Left forelimb (tissue), 1 donor: Measurements from ENCODE around the gene NFIA.

ENCODE experiments used
- DNase-seq: peaks from one replicate; pipeline ENCODE4 v3.0.0-alpha.2; 2018; ENCODE audit warnings: low spot score

The NFIA gene

GRCh38 chr1:61397935-61398334 lies 315.6 kb downstream of the NFIA start:
- DNase-seq = no peak

DNA sequence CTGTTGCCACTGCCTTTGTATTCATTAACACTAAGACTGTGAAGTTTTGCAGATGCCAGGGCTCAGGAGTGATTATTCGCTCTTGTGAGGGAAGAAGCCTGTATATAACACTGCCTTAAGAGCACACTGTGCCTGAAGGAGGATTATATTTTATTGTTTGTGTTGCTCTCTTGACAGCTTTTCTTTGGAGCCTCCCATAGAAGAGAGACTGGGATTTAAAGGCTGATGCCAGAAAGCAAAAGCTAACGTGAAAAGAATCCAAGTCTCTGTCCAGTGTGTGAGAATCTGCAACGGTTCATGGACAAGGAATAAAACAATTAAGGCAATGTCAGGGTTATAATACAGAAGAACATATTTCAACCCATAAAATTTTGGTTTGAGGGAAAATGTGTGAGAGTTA lies 316.8 kb downstream of the NFIA start:
- DNase-seq = no peak

DNA sequence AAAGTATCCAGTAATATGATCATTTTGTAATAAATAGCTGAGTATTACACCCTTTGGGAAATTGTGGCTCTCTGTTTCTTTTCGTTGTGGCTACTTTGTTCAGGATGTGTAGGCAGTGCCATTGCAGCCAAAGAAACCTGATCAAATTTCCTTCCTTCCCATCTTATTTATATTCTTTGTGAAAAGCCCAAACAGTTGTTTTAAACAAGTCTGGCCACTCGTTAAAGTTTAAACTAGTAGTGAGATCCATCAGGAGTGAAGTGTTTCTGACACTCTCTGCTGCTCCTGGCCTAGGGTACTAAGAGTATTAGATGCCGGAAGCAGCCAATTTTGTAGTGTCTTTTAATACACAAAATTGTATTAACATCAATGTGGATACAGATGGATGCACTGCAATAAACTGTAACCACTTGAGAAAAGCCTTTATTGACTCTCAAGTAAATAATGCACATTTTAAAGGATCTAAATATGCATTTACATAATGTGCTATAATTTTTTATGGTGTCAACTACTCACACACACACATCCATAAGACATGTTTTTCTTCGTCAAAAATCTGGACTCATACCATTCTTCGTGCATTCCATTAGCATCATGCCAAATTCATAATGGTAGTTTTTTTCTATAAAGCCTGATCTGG lies 317.9 kb downstream of the NFIA start:
- no peak for DNase-seq

DNA sequence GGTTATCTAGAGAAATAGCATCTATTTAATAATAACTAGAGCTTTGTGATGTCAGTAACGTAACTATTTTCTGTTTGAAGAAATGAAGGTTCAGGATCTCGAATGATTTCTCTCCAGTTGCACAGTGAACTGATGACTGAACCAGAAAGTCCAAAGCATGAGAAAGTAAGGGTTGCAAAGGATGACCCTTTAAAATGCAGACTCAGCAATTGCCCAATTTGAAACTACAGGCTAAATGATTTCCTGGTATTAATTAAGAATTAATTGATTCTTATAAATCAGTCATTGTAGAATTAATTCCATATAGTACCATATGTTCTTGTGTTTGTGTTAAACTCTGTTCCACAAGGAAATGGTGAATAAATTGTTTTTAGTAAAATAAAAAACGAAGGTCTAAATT lies 318.6 kb downstream of the NFIA start:
- DNase-seq = no peak

DNA sequence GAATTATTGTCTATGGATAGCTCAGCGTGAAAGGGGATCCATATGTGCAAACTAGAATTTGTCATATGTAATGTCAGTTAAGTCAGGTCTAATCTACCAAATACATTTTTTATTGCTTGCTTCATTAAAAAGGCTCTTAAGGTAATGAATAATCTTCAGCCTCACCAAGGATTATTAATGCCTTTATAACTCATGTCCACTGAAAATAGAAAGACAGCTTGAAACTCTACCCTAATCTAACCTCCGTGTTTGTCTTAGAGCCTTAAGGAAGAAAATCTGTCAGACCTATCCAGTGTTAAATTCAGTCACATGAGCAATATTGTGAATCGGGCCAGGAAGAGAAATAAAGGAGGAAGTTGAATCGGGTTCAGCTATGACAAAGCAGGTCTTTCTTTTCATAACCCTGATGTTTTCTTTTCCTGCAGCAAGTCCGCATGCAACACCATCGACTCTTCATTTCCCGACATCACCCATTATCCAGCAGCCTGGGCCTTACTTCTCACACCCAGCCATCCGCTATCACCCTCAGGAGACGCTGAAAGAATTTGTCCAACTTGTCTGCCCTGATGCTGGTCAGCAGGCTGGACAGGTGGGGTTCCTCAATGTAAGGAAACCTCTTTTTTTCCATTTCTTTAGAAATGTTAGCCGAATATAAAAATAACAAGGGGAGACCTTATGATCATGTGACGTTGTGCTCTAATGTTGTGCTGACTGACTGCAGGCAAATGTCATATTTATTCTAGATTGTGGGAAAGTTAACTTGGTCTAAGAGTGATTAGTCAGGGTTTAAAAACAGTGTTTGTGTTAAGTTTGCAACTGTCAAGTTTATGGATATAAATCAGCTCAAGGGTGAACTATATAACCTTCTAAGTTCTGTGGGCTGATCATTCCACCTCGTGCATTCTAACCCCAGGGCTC lies 321.6 kb downstream of the NFIA start:
- DNase-seq = no peak

- no peak for DNase-seq
Observed at GRCh38 chr1:61404597-61405376, 322.4 kb downstream of the NFIA start.

GRCh38 chr1:61406467-61406866 lies 324.1 kb downstream of the NFIA start:
- DNase-seq = no peak

GRCh38 chr1:61412601-61413000 lies 330.2 kb downstream of the NFIA start:
- no peak for DNase-seq

GRCh38 chr1:61419196-61419595 lies 336.8 kb downstream of the NFIA start:
- DNase-seq = no peak

GRCh38 chr1:61419657-61420056 lies 337.3 kb downstream of the NFIA start:
- DNase-seq = no peak

DNA sequence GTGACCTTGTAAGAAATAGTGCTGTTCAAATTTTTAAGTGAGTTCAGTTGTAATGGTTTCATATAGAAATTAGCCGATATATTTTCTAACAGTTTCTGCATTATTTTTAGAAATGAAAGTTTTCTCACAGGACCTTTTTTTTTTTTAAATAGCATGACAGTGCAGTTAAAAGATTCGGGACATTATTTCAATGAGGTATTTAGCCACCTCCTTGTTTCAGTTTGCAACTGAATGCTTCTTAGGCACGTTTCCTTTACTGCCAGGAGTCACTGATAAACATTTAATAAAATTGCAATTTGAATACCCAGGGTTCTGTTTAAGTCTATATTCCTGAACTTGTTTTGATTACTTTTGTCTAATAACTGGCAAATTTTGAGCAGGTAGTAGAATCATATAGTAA lies 337.9 kb downstream of the NFIA start:
- DNase-seq = no peak

DNA sequence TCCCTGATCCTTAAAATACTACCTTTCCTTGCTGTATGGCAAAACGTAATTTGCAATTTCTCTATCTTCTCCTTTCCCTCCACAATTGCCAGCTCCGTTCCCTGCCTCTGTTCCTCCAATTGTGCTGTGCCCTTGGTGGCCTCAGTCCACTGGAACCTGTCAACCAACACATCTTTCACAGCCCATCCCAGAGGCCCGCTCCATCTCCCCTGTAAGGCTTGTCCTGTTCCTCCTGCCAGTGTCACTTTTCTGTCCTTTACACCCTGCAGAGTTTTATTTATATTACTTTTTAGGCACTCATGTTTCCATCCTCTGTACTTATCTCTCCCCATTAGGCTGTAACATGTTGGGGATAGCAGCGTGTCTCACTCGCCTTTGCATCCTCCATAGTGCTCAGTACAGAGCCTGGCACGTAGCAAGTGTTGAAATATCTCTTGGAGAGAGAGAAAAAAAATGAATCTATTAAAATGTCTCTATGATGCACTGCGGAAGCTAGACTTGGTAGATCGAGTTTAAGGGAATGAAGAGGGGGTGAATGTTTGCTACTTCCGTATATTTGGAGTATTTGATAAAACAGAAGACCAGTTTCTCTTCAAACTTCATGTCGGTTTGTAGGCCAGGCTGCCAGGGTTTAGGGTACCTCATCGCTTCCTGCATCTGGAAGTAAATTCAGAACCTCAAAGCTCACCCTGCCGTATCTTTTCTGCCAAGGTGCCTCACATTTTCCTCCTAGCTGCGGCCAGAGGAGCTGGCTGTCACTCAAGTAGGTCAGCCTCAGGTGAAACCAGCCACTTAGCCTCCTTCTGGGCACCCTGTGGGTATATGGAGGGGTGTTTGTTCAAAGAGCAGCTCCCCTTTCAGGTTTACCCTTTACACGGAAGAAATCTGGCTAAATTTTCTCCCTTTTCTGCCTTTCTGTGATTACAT lies 338.8 kb downstream of the NFIA start:
- DNase-seq = no peak

GRCh38 chr1:61423643-61424042 lies 341.3 kb downstream of the NFIA start:
- no peak for DNase-seq

- no peak for DNase-seq
Observed at GRCh38 chr1:61424382-61424781, 342.0 kb downstream of the NFIA start.

DNA sequence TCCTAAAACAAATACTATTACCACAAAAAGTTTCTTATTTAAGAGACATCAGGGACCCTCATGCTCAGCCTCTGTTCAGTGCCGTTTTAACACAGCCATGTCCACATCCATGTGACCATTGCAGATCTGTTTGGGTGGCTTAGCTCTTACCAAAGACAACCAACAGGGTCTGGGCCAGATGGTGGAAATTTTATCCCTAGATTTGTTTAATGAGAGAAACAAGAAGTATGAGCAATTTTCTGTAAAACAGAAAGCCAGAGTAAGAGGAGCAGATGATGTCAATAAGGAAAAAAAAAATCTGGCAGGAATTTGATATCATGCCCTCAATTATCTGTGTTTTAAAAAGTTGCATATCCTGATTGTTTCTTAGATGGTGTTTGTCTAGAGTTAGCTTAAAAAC lies 342.7 kb downstream of the NFIA start:
- no peak for DNase-seq

GRCh38 chr1:61426254-61426653 lies 343.9 kb downstream of the NFIA start:
- DNase-seq = no peak

DNA sequence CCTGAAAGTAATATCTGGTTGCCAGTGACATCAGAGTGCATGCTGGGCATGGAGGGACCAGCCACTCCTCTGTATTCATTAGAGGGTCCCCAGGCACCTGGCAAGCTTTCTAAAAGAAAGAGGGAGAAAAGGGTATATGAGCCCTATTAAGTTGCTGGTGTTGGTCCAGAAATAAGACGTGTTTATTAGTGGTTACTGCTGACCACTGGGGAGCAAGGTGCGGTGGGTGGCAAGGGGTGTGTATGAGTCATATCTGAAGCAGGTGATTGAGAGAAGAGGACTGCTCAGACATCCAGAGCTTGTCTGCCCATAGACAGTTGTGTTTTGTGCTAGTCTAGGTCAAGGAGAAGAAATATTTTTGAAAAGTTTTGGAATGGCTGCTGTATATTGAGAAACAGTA lies 344.5 kb downstream of the NFIA start:
- DNase-seq = no peak

- DNase-seq = no peak
Observed at GRCh38 chr1:61427510-61427909, 345.1 kb downstream of the NFIA start.

DNA sequence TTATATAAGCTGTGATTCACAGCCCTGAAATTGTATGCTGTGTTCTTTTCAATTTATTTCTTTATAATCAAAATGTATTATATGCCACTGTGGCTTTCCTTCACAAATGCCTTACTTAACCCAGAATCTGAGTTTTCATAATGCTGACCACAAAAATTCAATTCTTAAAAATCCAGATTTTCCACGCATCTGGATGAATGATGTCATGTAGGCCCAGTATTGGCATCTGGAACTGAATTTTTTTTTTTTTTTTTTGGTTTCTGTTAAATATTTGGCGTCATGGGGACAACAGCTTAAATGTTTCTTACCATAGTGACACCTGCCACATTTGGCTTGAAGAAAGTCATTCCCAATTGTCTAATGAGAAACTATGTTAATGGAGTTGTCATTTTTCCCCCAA lies 345.8 kb downstream of the NFIA start:
- no peak for DNase-seq

GRCh38 chr1:61432616-61433388 lies 350.4 kb downstream of the NFIA start:
- no peak for DNase-seq

GRCh38 chr1:61433646-61434045 lies 351.3 kb downstream of the NFIA start:
- no peak for DNase-seq
